Ishikawa (cell line): ENCODE results near the gene AGL.

Experiments
- CEBPB ChIP-seq: IDR thresholded peaks from 2 replicates; pipeline ENCODE4 v1.6.1; 2012
- CREB1 ChIP-seq: IDR thresholded peaks from 2 replicates; pipeline ENCODE4 v1.6.1; 2012; ENCODE audit warnings: low read depth
- EP300 ChIP-seq: IDR thresholded peaks from 2 replicates; pipeline ENCODE4 v1.6.1; 2012; ENCODE audit warnings: borderline replicate concordance
- FOXM1 ChIP-seq: IDR thresholded peaks from 2 replicates; pipeline ENCODE4 v1.6.1; 2012; ENCODE audit warnings: low read depth, borderline replicate concordance
- NFIC ChIP-seq: IDR thresholded peaks from 2 replicates; pipeline ENCODE4 v1.6.1; 2012
- RAD21 ChIP-seq: IDR thresholded peaks from 2 replicates; pipeline ENCODE4 v1.6.1; 2012; ENCODE audit warnings: low read depth
- TAF1 ChIP-seq: IDR thresholded peaks from 2 replicates; pipeline ENCODE4 v1.6.1; 2012; ENCODE audit warnings: low read depth, mild to moderate bottlenecking
- TCF12 ChIP-seq: IDR thresholded peaks from 2 replicates; pipeline ENCODE4 v1.6.1; 2012; ENCODE audit warnings: low read depth
- TEAD4 ChIP-seq: IDR thresholded peaks from 2 replicates; pipeline ENCODE4 v1.6.1; 2012
- YY1 ChIP-seq: IDR thresholded peaks from 2 replicates; pipeline ENCODE4 v1.6.1; 2012; ENCODE audit warnings: low read depth
- TF ChIP-seq, protein P1 (sequence below): IDR thresholded peaks from 2 replicates; pipeline ENCODE4 v1.6.1; 2012; ENCODE audit warnings: low read depth, mild to moderate bottlenecking
- TF ChIP-seq, protein P2 (sequence below): IDR thresholded peaks from 2 replicates; pipeline ENCODE4 v1.6.1; 2012
- TF ChIP-seq, protein P3 (sequence below): IDR thresholded peaks from 2 replicates; pipeline ENCODE4 v1.6.1; 2012

DNA sequence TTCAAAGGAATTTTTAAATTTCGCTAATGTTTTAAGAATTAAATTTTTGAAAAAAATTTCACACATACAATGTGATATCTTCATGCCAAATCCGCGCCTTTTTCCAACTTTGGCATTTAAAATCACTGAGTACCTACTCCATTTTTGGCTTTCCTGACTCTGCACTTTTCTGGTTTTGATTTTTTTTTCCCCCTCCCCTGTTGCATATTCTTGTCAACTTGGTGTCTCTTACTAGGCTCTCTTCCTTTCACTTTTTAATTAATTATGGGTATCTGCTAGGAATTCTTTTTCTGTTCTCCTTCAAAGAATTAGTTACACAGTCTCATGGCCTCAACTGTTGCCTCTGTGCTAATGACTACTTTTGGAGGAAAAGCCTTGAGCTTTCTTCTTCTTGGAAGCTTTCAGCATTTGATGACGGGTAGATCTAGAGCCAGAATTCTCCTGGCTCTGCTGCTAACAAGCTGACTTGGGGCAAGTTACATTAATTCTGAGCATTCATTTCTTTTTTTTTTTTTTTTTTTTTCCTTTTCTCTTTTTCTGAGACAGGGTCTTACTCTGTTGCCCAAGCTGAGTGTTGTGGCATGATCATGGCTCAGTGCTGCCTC is 1.8 kb downstream of the AGL start:
- TF ChIP-seq, protein P1, sequence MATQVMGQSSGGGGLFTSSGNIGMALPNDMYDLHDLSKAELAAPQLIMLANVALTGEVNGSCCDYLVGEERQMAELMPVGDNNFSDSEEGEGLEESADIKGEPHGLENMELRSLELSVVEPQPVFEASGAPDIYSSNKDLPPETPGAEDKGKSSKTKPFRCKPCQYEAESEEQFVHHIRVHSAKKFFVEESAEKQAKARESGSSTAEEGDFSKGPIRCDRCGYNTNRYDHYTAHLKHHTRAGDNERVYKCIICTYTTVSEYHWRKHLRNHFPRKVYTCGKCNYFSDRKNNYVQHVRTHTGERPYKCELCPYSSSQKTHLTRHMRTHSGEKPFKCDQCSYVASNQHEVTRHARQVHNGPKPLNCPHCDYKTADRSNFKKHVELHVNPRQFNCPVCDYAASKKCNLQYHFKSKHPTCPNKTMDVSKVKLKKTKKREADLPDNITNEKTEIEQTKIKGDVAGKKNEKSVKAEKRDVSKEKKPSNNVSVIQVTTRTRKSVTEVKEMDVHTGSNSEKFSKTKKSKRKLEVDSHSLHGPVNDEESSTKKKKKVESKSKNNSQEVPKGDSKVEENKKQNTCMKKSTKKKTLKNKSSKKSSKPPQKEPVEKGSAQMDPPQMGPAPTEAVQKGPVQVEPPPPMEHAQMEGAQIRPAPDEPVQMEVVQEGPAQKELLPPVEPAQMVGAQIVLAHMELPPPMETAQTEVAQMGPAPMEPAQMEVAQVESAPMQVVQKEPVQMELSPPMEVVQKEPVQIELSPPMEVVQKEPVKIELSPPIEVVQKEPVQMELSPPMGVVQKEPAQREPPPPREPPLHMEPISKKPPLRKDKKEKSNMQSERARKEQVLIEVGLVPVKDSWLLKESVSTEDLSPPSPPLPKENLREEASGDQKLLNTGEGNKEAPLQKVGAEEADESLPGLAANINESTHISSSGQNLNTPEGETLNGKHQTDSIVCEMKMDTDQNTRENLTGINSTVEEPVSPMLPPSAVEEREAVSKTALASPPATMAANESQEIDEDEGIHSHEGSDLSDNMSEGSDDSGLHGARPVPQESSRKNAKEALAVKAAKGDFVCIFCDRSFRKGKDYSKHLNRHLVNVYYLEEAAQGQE: no peak
- TF ChIP-seq RAD21 (no peak), NFIC (no peak), CREB1 (no peak), YY1 (no peak), TAF1 (no peak), EP300 (no peak), TCF12 (no peak), CEBPB (no peak), FOXM1 (no peak), TEAD4 (no peak)
- TF ChIP-seq, protein P2, sequence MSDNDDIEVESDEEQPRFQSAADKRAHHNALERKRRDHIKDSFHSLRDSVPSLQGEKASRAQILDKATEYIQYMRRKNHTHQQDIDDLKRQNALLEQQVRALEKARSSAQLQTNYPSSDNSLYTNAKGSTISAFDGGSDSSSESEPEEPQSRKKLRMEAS: no peak
- TF ChIP-seq, protein P3, sequence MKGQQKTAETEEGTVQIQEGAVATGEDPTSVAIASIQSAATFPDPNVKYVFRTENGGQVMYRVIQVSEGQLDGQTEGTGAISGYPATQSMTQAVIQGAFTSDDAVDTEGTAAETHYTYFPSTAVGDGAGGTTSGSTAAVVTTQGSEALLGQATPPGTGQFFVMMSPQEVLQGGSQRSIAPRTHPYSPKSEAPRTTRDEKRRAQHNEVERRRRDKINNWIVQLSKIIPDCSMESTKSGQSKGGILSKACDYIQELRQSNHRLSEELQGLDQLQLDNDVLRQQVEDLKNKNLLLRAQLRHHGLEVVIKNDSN: no peak
